HG03442 (cell line): Measurements from ENCODE around the gene GFRA4.

ENCODE experiments used
- ATAC-seq: cut with Tn5 transposase; IDR thresholded peaks from one replicate; pipeline ENCODE4 v1.9.1; 2021; ENCODE audit warnings: mild to moderate bottlenecking, moderate library complexity; ENCODE audit not compliant: unreplicated experiment

GFRA4 gene

GRCh38 chr20:3696200-3696599 is 33.0 kb upstream of the GFRA4 start:
- ATAC-seq = no peak

- no peak for ATAC-seq
Observed at GRCh38 chr20:3694864-3695263, 31.7 kb upstream of the GFRA4 start.

- ATAC-seq = no peak
Observed at GRCh38 chr20:3693376-3693775, 30.2 kb upstream of the GFRA4 start.

- ATAC-seq = no peak
Observed at GRCh38 chr20:3692706-3693294, 29.6 kb upstream of the GFRA4 start.

GRCh38 chr20:3691897-3692296 is 28.7 kb upstream of the GFRA4 start:
- no peak for ATAC-seq

- ATAC-seq = no peak
Observed at GRCh38 chr20:3691306-3691705, 28.1 kb upstream of the GFRA4 start.

- no peak for ATAC-seq
Observed at GRCh38 chr20:3690413-3690812, 27.2 kb upstream of the GFRA4 start.

GRCh38 chr20:3689978-3690377 is 26.8 kb upstream of the GFRA4 start:
- ATAC-seq = no peak

- no peak for ATAC-seq
Observed at GRCh38 chr20:3687655-3688054, 24.5 kb upstream of the GFRA4 start.

GRCh38 chr20:3686867-3687321 is 23.7 kb upstream of the GFRA4 start:
- ATAC-seq = no peak

GRCh38 chr20:3686421-3686820 is 23.2 kb upstream of the GFRA4 start:
- ATAC-seq = no peak

GRCh38 chr20:3685341-3685740 is 22.1 kb upstream of the GFRA4 start:
- no peak for ATAC-seq

GRCh38 chr20:3681931-3682781 is 19.0 kb upstream of the GFRA4 start, which contains the start of gene ADAM33:
Gene ADAM33 (minus strand): TSS chr20:3682010. CDS start chr20:3682004, 6 bp downstream.
- ATAC-seq = no peak

- ATAC-seq = no peak
Observed at GRCh38 chr20:3681352-3681930, 18.2 kb upstream of the GFRA4 start.

- ATAC-seq = no peak
Observed at GRCh38 chr20:3680701-3681351, 17.6 kb upstream of the GFRA4 start.

- ATAC-seq = no peak
Observed at GRCh38 chr20:3679749-3680700, 16.8 kb upstream of the GFRA4 start.

- ATAC-seq = no peak
Observed at GRCh38 chr20:3678856-3679720, 15.9 kb upstream of the GFRA4 start.

- no peak for ATAC-seq
Observed at GRCh38 chr20:3678198-3678597, 15.0 kb upstream of the GFRA4 start.

GRCh38 chr20:3677733-3678132 is 14.5 kb upstream of the GFRA4 start:
- ATAC-seq = no peak
